GM18519 (cell line): ENCODE results near the gene FAM107B.
"Not testable (repeated sequence)": the region's sequence is repeated elsewhere in the genome, so short reads cannot be mapped to it uniquely, and the experiment has no call there.

Experiments used
- ATAC-seq: cut with Tn5 transposase; IDR thresholded peaks from one replicate; pipeline ENCODE4 v1.9.1; 2021; ENCODE audit warnings: mild to moderate bottlenecking, moderate library complexity; ENCODE audit not compliant: unreplicated experiment, low FRiP score

Gene FAM107B

GRCh38 chr10:14774797-14775196 lies at the start of gene FAM107B:
Gene FAM107B, minus strand, starts transcription at chr10:14774897. Its CDS starts 234 bp downstream, at chr10:14774663.
- no peak for ATAC-seq

GRCh38 chr10:14823966-14824365 lies 49.3 kb upstream of the FAM107B start:
- ATAC-seq = no peak

GRCh38 chr10:14822879-14823755 lies 48.4 kb upstream of the FAM107B start:
- no peak for ATAC-seq

DNA sequence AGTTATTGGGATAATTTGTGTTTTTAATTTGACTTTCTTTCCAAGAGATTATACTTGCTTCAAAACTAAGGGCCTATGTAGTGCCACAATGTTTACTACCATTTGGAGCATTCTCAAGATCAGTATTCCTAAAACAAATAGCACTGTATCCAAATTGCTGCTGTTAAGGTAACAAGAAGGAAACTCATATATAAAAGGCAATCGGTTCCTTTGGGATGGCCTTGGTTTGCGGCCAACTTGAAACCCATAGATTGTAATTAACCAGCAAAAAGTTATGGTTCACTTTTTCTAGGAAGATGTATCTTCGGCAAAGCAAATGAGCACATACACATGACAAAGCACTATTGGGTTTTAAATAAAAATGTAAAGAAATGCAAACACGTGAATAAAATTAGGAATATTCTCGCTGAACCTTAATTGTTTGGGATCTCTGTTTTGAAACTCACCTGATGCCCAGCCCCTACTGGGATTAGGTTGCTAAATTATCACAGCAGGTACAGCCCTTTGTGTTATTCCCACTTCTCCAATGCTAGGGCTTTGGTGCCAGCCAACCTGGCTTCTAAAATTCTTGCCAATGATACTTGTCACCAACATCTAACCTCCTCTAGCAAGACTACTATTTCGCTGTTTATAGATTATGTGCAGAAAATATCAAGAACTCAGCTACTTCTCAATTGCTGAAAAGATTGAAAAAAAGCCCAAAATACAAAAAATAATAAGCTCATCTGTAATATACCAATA lies 47.1 kb upstream of the FAM107B start:
- no peak for ATAC-seq

GRCh38 chr10:14820775-14821154 lies 46.1 kb upstream of the FAM107B start:
- no peak for ATAC-seq

DNA sequence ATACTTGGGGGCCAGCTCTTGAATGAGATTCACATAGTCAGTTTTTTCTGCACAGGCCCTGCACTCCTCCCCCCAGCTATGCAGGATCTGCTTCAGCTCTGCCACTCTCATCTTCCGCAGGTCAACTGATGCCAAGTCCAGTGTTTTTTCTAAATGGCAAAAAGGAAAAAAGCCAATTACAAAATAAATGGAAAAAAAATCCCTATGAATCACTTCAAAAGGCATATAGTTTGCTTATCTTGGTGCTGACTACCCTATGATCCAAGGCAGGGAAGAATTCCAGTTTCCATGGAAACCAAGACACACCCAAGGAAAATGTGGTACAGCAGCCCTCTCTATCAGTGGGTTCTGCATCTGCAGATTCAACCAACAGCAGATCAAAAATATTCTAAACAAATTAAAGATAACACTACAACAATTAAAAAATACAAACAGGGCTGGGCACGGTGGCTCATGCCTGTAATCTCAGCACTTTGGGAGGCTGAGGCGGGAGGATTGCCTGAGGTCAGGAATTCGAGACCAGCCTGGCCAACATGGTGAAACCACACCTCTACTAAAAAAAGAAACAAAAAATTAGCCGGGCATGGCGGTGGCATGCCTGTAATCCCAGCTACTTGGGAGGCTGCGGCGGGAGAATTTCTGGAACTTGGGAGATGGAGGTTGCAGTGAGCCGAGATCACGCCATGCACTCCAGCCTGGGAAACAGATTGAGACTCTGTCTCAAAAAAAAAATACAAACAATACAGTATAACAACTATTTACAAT lies 45.5 kb upstream of the FAM107B start:
- no peak for ATAC-seq

DNA sequence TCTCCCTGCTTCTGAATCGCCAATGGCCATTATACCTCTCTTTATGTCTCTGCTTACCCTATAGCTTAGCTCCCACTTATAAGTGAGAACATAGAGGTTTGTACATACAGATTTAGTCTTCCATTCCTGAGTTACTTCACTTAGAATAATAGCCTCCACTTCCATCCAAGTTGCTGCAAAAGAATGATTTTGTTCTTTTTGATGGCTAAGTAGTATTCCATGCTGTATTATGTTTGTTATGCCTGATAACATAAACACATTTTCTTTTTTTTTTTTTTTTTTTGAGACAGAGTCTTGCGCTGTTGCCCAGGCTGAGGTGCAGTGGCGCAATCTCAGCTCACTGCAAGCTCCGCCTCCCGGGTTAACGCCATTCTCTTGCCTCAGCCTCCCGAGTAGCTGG lies 42.0 kb upstream of the FAM107B start:
- not testable (repeated sequence) for ATAC-seq

DNA sequence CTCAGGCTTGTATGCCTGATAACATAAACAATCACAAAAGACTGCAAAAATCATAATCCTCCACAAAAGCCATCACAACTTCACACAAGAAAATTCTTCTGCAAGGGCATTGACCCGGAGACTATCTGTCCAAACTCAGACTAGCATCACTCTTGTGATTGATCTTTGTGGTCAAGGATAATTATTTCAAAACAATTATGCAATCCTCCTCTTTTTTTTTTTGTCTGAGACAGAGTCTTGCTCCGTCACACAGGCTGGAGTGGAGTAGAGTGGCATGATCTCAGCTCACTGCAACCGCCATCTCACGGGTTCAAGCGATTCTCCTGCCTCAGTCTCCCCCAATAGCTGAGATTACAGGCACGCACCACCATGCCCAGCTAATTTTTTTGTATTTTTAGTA lies 41.0 kb upstream of the FAM107B start:
- ATAC-seq = no peak

- no peak for ATAC-seq
These were observed 37.6 kb upstream of the FAM107B start for GRCh38 chr10:14812271-14812670.

DNA sequence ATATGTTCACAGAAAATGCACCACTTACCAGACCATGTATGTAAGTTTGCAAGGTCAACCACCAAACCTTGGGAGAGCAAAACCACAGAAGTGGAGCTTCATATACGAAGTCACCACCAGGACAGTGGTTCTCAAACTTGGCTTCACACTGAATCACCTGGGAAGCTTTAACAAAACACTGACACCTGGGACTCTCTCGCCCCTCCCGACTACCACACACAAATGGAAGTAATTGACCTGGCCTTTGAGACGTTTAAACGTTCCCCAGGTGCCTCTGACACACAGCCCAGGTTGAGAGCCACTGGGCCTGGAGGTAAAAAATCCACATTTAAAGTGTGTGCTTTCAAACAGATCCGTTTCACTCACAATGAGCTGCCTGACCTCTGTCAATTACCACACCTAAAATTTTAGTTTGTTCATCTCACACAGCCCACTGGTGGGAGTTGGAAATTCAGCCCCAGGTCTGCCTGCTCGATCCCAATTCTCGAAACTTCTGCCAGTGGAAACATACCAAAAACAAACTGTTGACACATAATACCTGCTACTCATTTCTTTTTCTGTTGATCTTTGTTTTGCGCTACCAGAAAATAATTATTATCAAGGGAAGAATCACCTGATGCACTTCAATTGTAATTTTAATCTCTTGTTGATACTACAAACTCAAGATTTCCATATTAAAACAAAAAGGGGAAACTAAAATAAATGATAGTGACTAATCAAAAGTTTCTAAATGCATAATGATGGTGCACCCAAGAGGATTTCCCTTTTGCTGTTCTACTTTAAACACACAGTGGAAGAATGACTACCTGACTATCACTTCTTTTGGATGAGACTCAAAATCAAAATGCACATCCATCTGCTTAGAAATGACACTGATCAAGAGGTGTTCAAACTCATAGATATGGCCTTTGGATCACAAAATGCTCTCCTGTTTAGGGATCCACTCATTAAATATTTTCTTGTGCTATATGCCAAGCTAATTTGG lies 36.6 kb upstream of the FAM107B start:
- ATAC-seq = no peak

DNA sequence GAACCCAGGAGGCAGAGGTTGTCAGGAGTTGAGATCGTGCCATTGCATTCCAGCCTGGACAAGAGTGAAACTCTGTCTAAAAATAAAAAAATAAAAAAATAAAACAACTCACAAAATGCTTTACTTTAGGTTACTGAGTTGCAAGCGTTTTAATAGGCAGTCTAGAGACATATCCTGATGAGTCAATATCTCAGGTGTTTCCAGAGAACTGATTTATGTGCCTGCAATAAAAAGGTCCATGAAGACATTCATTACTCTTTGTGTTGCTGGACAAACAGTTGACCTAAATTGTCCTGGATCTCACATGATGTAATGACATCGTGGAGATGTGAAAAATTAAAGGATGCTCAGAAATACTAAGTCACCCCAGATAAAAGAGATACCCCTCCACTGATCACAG lies 31.6 kb upstream of the FAM107B start:
- ATAC-seq = no peak

- ATAC-seq = no peak
These were observed 29.1 kb upstream of the FAM107B start for GRCh38 chr10:14803827-14804226.

DNA sequence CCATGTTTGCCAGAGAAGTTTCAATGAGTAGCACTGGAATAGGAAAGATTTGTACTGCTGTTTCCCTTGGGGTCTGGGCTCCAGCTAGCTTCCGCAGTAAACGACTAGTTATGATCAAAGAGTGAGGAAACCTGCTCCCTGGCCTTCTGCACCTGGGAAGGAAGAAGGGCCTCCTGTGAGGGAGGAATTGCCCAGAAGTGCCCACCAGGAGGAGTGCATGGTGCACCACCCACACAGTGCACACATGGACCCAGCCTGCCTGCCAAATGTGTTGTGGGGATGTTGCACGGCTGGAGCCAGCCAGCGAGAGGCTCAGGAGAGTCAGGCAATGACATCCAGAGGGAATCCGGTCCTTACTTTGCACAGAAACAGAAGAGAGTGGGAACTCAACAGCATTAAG lies 27.0 kb upstream of the FAM107B start:
- ATAC-seq = no peak

DNA sequence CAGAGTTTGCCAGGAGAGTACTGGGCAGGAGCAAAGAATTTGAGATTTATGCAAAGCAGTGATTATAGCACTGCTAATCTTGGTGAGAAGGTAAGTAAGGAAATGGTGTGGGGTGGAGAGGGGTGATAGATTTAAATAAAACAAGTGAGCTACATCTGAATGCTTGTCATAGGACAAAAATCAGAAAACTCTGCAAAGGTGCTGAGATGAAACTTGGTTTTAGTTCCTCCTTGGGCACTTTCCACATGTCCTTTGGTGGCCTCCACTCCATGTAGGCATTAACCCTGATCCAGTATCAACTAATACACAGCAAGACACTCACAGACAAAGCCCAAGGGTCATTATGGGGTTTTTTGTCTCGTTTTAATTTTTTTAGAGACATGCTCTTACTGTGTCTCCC lies 25.7 kb upstream of the FAM107B start:
- ATAC-seq = no peak

DNA sequence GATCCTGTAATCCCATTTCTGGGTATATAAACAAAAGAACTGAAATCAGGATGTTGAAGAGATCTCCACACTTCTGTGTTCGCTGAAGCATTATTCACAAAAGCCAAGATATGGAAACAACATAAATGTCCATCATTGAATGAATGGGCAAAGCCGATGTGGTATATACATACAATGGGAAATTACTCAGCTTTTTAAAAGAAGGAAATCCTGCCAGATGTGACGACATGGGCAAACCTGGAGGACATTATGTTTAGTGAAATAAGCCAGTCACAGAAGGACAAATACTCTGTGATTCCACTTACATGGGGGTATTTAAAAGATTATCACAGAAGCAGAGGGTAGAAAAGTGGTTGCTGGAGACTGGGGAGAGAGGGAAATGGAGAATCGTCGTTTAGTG lies 23.9 kb upstream of the FAM107B start:
- no peak for ATAC-seq

DNA sequence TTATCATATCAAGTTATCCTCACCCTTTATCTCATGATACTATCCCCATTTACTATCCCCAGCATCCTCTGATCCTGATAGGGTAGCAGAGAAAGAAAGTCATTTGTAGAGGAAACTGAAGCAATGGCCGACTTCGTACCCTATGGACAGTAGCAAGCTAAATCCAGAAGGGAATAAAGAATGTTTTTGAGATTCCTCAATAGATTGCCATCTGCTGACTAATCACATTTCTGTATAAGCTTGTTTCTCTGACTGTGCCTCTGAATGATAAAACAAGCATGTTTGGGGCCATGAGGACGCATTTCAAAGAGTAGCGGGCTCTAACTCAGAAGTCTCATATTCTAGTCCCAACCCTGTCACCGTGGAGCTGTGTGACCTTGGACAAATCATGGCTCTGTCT lies 13.2 kb upstream of the FAM107B start:
- no peak for ATAC-seq

- no peak for ATAC-seq
These were observed 9.9 kb upstream of the FAM107B start for GRCh38 chr10:14784459-14785055.

GRCh38 chr10:14782691-14783363 lies 8.1 kb upstream of the FAM107B start:
- ATAC-seq = no peak

GRCh38 chr10:14781763-14782162 lies 7.1 kb upstream of the FAM107B start:
- no peak for ATAC-seq
